Gastroesophageal sphincter (tissue), 3 donors: ENCODE results near the gene PSMB11.

Source experiments
- CTCF ChIP-seq, 4 experiments: fragments of 200-600 bp in 2 of 4; fragments of 450-650 bp in 2 of 4; sonication (generic) in 1 of 4; IDR thresholded peaks; one replicate each; pipeline ENCODE4 v1.5.1; 2017 to 2019; ENCODE audit warnings: antibody characterized with exemption in 4 of 4, mild to moderate bottlenecking in 2 of 4, moderate library complexity in 2 of 4
- EP300 ChIP-seq: sonication (generic); formaldehyde crosslinking; IDR thresholded peaks from one replicate; pipeline ENCODE4 v1.6.1; 2017; ENCODE audit warnings: antibody characterized with exemption, mild to moderate bottlenecking
- POLR2A ChIP-seq, 2 donors: fragments of 450-650 bp; IDR thresholded peaks; one replicate each; pipeline ENCODE4 v1.6.1; 2017; ENCODE audit warnings: antibody characterized with exemption in 2 of 2, mild to moderate bottlenecking in 2 of 2, moderate library complexity in 1 of 2
- POLR2AphosphoS5 ChIP-seq: sonication (generic); formaldehyde crosslinking; IDR thresholded peaks from one replicate; pipeline ENCODE4 v1.6.1; 2017; ENCODE audit warnings: antibody characterized with exemption

- TF ChIP-seq CTCF (IDR thresholded peaks at IDR 0.05) (no peak), EP300 (no peak), POLR2AphosphoS5 (no peak), POLR2A (IDR thresholded peaks at IDR 0.05) (no peak)
These were observed 283 bp upstream of the PSMB11 start for GRCh38 chr14:23041729-23042128.
